ENCODE measurements around the gene BAIAP2L2.
"Not testable (repeated sequence)": the region's sequence is repeated elsewhere in the genome, so short reads cannot be mapped to it uniquely, and the experiment has no call there.

Gene BAIAP2L2, protein sequence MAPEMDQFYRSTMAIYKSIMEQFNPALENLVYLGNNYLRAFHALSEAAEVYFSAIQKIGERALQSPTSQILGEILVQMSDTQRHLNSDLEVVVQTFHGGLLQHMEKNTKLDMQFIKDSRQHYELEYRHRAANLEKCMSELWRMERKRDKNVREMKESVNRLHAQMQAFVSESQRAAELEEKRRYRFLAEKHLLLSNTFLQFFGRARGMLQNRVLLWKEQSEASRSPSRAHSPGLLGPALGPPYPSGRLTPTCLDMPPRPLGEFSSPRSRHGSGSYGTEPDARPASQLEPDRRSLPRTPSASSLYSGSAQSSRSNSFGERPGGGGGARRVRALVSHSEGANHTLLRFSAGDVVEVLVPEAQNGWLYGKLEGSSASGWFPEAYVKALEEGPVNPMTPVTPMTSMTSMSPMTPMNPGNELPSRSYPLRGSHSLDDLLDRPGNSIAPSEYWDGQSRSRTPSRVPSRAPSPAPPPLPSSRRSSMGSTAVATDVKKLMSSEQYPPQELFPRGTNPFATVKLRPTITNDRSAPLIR

DNA sequence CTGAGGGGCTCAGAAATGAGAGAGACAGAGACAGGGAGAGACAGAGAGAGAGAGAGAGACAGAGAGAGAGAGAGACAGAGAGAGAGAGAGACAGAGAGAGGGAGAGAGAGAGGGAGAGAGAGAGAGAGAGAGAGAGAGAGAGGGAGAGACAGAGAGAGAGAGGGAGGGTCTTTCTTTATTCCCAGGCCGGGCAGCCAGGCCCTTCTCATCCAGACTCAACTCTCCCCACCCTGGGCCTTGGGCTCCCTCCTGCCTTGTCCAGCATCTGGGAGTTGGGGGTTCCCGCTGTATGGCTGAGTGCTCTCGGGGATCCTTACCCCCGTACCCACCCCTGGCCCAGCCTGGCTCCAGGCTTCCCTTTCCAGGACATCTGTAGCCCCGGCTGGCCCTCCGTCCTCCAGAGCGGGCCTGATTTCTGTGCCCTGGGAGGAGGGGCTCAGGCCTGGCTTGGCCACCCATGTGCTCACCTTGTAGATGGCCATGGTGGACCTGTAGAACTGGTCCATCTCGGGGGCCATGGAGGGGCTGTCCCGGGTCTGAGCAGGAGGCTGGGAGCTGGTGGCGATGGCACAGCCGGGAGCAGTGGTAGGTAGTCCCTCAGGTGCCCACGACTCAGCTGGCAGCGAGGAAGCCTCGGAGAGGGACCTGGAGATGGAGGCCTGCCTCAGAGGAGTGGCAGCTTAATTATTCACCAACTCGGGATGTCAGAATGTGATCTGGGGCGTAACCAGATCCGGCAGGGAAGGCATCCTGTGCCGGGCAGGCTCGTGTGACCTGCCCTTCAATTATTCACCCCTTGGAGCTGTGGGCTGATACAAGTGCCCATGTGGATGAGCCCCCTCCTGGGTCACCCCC is at the start of gene BAIAP2L2:
TSS of gene BAIAP2L2 (minus strand) at position 677 of the 855 bp plus-strand sequence. CDS start at position 518, 159 bp downstream.
- Histone ChIP-seq H3K4me3 (no peak within 1 kb of the TSS), H3K27ac (peak within 1 kb of the TSS in 3 of 21 experiments; percentile 5 to 57 (median 32))

DNA sequence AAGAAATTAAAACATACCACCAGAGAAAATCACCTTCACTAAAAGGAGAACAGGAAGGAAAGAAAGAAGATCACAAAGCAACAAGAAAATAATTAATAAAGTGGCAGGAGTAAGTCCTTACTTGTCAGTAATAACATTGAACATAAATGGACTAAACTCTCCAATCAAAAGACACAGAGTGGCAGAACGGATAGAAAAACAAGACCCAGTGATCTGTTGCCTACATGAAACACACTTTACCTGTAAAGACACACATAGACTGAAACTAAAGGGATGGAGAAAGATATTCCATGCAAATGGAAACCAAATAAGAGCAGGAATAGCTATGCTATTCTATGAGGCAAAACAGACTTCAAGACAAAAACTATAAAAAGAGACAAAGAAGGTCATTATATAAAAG is 45.2 kb upstream of the BAIAP2L2 start:
- Histone ChIP-seq H3K27ac (no peak overlapping the region), H3K4me3 (no peak overlapping the region)

DNA sequence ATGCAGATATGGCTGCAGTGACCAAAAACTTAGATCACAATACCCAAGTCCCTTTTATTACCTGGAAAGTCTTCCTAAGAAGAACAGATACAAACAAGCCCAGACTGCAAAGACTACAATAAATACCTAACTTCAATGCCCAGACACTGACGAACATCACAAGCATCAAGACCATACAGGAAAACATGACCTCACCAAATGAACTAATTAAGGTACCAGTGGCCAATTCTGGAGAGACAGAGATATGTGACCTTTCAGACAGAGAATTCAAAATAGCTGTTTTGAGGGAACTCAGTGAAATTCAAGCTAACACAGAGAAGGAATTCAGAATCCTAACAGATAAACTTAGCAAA is 44.1 kb upstream of the BAIAP2L2 start:
- peak overlapping the region in 3 of 21 experiments; percentile 24 to 62 (median 49) for H3K27ac ChIP-seq
- not testable (repeated sequence) for H3K4me3 ChIP-seq

DNA sequence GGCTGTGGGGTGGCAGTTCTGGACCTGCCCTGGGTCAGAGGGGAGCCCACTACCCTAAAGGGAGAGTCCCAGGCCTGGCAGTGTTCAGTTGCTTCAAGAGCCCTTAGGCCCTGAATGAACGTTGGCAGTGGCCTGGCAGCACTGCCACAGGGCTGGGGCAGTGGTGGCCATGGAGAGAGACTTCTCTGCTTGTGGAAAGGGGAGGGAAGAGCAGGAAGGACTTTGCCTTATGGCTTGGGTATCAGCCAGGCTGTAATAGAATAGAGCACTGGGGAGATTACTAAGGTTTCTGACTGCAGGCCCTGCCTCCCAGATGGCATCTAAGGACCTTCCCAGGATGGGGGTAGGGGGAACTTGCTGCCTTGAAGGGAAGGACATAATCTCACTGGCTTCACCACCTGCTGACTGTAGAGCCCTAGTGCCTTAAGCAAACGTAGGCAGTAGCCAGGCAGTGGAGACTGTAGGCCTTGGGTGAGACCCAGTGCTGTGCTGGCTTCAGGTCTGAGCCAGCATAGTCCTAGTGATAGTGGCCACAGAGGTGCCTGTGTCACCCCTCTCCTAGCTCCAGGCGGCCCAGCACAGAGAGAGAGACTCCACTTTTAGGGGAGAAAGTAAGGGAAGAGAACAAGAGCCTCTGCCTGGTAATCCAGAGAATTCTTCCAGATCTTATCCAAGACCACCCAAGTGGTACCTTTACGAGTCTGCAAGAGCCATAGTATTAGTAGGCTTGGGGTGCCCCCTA is 43.5 kb upstream of the BAIAP2L2 start:
- Histone ChIP-seq H3K4me3 (no peak overlapping the region), H3K27ac (peak overlapping the region in 8 of 21 experiments; percentile 19 to 67 (median 46))

DNA sequence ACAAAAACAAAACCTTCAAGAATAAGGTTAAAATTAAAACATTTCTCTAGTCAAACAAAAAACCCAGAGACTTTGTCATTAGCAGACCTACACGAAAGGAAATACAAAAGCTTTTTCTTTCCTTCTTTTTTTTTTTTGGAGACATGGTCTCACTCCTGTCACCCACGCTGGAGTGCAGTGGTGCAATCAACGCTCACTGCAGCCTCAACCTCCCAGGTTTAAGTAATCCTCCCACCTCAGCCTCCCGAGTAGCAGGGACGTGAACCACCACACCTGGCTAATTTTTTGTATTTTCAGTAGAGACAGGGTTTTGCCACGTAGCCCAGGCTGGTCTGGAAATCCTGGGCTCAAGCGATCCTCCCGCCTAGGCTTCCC is 40.6 kb upstream of the BAIAP2L2 start:
- Histone ChIP-seq H3K4me3 (no peak overlapping the region), H3K27ac (no peak overlapping the region)

DNA sequence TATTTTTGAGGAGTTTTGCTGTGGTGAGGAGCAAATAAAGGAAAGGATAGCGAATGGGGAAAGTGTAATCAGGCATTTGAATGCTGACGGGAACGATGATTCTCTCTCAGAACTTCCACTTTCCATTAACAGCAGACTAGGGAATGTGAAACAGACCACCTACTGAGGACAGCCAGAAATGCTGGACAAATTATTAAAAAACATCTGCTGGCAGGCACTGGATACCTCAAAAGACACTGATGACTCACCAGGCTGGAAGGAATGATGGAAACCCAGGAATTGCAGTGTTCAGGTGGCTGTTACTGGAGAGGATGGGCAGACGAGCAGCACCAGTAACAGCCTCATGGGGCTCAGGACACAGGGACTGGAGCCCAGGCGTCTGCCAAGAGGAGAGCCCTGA is 37.8 kb upstream of the BAIAP2L2 start:
- peak overlapping the region in 4 of 21 experiments; percentile 42 to 59 (median 52) for H3K27ac ChIP-seq
- H3K4me3 ChIP-seq, result no peak overlapping the region

DNA sequence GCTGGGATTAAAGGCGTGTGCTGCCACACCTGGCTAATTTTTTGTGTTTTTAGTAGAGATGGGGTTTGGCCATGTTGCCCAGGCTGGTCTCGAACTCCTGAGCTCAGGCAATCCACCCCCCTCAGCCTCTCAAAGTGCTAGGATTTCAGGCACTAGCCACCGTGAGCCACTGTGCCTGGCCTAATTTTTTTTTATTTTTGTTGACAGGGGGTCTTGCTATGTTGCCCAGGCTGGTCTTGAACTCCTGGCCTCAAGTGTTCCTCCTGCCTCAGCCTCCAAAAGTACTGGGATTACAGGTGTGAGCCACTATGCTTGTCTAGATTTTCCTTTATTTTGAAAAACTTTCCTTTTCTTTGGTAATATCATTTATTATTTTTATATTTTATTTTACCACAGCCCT is 35.7 kb upstream of the BAIAP2L2 start:
- not testable (repeated sequence) for H3K4me3 ChIP-seq, H3K27ac ChIP-seq

DNA sequence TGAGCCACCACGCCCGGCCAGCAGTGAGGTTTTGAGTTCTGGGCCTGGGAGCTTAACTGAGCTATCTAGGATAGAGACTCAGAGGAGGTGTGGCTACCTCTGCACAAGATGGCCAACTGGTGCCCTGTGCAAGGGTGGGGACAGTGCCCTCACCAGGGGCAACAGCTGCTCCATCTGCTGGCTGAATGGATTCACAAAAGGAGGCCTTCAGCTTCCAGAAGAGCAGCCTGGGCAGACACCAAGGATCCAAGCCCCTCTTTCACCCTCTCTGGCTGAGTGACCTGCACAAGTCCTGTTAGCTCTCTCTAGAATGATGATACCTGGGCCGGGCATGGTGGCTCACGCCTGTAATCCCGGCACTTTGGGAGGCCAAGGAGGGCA is 33.5 kb upstream of the BAIAP2L2 start:
- H3K27ac ChIP-seq, result no peak overlapping the region
- no peak overlapping the region for H3K4me3 ChIP-seq

DNA sequence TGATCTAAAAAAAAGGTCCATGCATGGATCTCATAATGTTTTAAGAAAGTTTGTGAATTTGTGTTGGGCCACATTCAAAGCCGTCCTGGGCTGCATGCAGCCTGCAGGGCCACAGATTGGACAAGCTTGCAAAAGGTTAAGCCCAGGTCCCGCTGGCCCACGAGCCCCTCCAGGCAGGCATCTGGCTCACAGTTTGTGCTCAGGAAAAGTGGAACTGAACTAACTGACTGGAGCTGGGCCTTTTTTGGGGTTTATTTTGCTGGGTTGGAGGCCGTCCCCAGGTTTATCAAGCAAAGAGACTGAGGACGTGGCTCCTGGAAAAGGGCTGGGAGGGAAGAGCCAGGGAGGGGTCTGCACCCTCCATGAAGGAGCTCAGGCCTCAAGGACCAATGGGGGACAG is 32.1 kb upstream of the BAIAP2L2 start:
- peak overlapping the region in 2 of 21 experiments; percentile 16 to 23 for H3K27ac ChIP-seq
- H3K4me3 ChIP-seq, result no peak overlapping the region

DNA sequence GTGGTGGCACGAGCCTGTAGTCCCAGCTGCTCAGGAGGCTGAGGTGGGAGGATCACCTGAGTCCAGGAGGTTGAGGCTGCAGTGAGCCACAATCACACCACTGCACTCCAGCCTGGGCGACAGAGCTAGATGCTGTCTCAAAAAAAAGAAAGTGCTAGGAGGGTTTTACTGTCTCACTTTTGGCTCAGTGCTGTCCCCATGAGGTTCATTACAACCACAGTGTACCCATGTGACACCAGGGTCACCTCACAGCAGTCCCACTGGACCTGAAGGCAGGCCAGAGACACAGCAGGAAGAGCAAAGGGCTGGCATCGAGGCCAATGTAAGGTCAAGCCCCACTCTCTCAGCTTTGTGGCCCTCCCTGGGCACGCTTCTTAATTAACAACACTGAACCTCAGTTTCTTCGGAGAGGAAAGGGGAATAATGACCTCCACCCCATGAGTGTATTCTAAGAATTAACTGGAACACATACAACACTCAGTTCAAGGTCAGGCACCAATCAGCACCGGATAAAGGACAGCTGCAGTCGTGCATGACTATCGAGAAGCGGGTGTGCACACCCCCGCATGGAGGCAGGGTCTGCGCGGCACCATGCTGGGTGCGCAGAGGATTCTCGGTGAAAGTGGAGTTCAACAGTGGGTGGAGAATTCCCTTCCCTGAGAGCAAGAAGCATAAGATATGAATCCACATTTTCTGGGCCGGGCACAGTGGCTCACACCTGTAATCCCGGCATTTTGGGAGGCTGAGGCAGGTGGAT is 30.9 kb upstream of the BAIAP2L2 start:
- H3K4me3 ChIP-seq, result no peak overlapping the region
- H3K27ac ChIP-seq, result no peak overlapping the region

DNA sequence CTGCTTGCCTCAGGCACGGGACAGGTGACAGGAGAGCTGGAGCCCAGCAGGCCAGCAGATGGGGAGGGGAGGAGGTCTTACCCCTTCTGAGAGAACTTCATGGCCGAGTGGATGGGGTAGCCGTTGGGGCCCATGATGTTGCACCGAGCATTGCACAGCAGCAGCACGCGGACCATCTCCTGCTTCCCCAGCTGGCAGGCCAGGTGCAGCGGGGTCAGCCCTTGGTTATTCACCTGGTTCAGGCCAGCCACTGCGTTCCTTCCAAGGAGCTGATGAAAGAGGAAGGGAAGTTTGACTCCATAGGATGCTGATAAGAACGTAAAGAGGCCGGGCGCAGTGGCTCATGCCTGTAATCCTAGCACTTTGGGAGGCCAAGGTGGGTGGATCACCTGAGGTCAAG is 29.4 kb upstream of the BAIAP2L2 start:
- H3K4me3 ChIP-seq, result no peak overlapping the region

DNA sequence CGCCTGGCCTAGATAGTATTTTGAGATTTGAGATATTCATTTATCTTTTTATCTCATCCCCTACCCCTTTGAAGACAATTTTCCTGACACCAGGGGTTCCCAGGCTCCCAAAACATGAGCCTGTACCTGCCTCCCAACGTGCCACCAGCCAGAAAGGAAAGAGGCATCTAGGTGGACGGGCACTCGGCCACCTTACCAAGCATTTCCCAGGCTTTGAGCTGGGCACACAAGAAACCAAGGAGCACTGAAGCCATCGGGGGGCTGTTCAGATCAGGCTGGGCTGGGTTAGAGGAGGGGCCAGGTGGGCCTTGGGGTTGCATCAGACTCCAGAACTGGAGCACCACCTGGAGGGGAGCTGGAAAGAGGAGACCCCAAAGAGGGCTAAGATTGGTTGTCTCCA is 28.5 kb upstream of the BAIAP2L2 start:
- Histone ChIP-seq H3K4me3 (no peak overlapping the region), H3K27ac (no peak overlapping the region)

More for the DNA sequence above, 29.4 kb upstream of the BAIAP2L2 start:
- no peak overlapping the region for H3K27ac ChIP-seq

DNA sequence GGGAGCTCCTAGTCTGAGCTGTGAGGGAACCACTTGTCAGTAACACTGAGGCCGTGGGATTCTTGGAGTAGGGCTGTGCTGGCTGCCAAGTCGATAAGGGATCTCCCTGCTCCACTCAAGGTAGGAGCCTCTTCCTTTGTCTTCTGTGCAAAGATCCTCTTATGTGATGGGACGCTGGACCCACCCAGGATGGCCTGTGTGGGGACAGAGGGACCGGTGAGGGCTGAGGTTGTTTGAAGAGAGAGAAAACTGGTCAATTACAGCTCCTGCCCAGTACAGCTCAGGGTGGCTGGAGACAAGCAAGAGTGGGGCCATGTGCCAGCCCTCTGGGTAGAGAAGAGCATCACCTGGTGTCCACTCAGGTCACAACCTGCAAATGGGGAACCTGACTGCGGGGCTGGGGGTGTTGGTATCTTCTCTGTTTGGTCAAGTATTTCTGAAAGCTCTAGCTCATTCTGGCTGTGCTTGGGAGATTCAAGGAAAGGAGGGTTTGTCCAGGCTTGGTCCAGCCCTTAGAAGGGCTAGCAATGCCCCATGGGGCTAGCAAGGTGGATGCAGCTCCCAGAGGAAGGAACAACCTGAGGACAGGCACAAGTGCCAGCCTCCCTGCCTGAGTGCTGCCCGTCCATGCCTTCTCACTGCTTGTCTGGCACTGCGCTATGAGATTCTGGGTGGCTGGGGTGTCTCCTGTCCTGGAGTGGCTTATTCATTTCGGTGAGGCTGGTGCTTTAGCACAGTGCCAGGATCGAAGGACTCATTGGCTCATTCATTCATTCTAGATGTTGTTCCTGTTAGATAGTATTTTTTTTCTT is 27.6 kb upstream of the BAIAP2L2 start:
- Histone ChIP-seq H3K27ac (no peak overlapping the region), H3K4me3 (no peak overlapping the region)

DNA sequence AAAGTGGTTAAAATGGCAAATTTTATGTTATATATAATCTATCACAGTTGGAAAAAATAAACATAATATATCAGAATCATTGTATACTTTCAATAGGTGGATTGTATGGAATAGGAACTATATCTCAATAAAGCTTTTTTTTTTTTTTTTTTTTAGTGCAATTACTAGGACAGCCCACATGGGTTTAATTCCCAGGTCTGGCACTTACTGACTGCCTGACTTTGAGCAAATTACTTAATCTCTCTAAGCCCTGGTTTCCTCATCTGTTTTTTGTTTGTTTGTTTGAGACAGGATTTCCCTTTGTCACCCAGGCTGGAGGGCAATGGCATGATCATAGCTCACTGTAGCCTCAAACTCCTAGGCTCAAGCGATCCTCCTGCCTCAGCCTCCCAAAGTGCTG is 26.1 kb upstream of the BAIAP2L2 start:
- no peak overlapping the region for H3K4me3 ChIP-seq
- no peak overlapping the region for H3K27ac ChIP-seq

DNA sequence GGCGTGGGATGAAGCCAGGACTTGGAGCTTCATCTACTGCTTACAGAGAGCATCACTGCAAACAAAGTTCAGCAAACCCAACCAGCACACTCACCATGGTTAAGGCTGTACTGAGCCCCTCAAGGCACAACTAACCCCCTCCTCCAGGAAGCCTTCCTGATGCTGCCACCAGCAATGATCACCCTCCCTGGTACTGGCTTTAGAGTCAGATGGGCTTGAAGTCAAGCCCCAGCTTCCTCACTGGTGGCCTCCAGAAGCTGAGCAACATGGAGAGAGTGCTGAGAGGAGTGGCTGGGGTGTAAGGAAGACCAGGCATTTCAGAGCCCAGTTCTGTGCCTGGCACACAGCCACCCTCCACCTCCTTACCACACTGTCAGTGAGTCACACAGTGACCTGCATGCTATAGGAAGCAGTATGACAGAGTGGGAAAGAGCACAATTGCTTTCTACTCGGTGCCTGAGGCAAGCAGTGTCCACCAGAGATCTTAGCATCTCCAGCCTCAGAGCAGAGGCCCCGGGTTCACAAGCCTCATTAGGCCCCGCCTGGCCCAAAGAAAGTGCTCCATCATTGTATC is 24.7 kb upstream of the BAIAP2L2 start:
- no peak overlapping the region for H3K4me3 ChIP-seq

DNA sequence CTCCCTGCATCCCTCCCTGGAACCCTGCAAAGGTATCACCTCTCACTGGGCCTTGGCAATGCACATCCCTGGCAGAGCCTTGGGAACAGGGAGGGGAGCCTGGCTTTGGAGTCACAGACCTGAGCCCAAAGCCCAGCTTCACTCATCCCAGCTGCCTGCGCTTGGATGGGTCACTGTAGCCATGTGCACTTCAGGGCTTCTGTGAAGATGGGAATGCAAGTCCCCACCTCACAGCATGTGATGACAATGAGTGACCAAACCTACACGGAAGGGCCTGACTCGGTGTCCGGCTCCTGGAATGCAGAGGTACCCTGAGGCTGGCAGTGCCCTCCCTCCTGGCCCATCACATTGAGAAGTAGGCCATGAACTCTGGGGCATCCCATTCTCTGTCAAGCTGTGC is 22.8 kb upstream of the BAIAP2L2 start:
- Histone ChIP-seq H3K4me3 (no peak overlapping the region), H3K27ac (peak overlapping the region in 1 of 21 experiments; percentile 26)

More for the DNA sequence above, 24.7 kb upstream of the BAIAP2L2 start:
- H3K27ac ChIP-seq, result no peak overlapping the region

DNA sequence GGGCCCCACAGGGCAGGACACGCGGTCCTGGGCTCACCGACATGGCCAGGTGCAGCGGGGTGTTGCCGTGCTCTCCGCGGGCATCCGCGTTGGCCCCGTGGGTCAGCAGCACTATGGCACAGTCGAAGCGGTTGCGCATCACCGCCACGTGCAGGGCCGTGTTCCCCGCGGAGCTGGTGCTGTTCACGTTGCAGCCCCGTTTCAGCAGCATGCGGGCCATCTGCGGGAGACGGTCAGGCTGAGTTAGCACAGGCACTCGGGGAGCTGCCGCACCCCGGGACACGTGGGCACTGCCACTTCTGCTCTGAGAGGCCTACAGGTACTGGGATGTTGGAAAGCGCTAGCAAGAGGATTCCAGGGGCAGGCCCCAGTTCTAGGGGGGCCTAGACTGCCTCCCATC is 22.3 kb upstream of the BAIAP2L2 start:
- Histone ChIP-seq H3K4me3 (no peak overlapping the region), H3K27ac (no peak overlapping the region)

DNA sequence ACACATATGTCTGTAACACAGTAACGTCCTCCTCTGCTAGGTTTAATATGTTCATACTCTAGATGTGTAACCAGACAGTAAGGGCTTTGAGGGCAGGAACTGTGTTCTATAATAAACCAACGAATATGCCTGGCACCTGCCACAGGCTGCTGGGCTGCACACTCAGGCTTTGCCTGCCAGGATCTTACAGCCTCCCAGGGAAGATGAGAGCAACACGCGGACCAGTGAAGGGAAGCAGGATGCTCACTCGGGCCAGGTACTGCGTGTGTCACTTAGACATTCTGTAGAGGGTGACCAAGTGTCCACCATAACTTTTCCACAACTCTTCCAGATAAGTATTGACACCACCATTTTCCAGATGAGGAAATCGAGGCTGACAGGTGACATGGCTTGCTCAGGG is 21.7 kb upstream of the BAIAP2L2 start:
- H3K27ac ChIP-seq, result no peak overlapping the region

More for the DNA sequence above, 21.7 kb upstream of the BAIAP2L2 start:
- H3K4me3 ChIP-seq, result no peak overlapping the region

All from skin epidermis (tissue), 12 donors.